ENCODE data around the gene YWHAQ. TPM values are rescaled to one million over a fixed set of nuclear protein-coding genes. Genes with fewer than 3 reads are reported as not detected.

Gene YWHAQ
- total RNA-seq, 2 experiments from 2014 or later, result 95.8 to 101 TPM

DNA sequence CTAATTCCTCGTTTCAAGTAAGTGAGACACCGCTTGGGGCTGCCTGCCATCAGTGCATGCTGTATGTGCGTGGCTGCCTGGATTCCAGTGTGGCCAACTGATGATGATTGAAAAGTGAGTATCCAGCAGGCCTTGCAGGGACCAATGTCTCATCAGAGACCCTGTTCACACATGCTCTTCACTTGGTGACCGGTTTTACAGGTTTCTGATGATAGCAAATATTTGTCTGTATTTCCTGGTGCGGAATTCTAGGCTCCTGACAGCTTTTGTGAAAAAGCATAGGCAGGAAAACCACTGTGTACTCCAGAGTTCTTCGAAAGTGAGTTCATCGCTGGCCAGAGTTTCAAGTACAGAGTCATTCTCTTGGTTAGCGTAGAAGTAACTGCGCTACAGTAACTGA lies 13.8 kb upstream of the YWHAQ start:
- Histone ChIP-seq H3K9me3 (ENCODE audit: control insufficient read depth in 1 of 2, insufficient read depth in 1 of 2, low read length in 2 of 2) (no peaks in the 10 kb centered on the region), H3K27ac (ENCODE audit: low read depth in 1 of 2, low read length in 2 of 2) (no peak overlapping the region), H3K4me1 (ENCODE audit: insufficient read depth, low read length) (peaks cover 15% of the 10 kb centered on the region), H3K36me3 (ENCODE audit: insufficient read depth, low read length) (no peaks in the 10 kb centered on the region), H3K27me3 (ENCODE audit: control insufficient read depth in 1 of 2, insufficient read depth in 2 of 2, low read length in 2 of 2) (no peaks in the 10 kb centered on the region), H3K4me3 (ENCODE audit: low read length) (no peak overlapping the region)
- ChIA-PET POLR2A (no interaction called here), CTCF (no interaction called here)
- ATAC-seq (ENCODE audit: poor library complexity) (no peak), DNase-seq (no peak)
- Mint-ChIP-seq H3K27me3 (no peaks in the 10 kb centered on the region), H3K4me3 (no peak overlapping the region), H3K36me3 (ENCODE audit: low read depth) (no peaks in the 10 kb centered on the region), H3K27ac (no peak overlapping the region), H3K9me3 (no peaks in the 10 kb centered on the region), H3K4me1 (ENCODE audit: low read depth) (peaks cover 6% of the 10 kb centered on the region)
- TF ChIP-seq, protein P1, sequence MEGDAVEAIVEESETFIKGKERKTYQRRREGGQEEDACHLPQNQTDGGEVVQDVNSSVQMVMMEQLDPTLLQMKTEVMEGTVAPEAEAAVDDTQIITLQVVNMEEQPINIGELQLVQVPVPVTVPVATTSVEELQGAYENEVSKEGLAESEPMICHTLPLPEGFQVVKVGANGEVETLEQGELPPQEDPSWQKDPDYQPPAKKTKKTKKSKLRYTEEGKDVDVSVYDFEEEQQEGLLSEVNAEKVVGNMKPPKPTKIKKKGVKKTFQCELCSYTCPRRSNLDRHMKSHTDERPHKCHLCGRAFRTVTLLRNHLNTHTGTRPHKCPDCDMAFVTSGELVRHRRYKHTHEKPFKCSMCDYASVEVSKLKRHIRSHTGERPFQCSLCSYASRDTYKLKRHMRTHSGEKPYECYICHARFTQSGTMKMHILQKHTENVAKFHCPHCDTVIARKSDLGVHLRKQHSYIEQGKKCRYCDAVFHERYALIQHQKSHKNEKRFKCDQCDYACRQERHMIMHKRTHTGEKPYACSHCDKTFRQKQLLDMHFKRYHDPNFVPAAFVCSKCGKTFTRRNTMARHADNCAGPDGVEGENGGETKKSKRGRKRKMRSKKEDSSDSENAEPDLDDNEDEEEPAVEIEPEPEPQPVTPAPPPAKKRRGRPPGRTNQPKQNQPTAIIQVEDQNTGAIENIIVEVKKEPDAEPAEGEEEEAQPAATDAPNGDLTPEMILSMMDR (IDR thresholded peaks at IDR 0.05), result no peak
- intact Hi-C loops (cut with DNase I, micrococcal nuclease), result loop anchor here in 1 of 2 experiments (5.0 kb wide), 1 partner anchor 48 kb away; no protein-coding TSS in a partner anchor

GRCh38 chr2:9644021-9644420 lies 13.2 kb upstream of the YWHAQ start:
- CTCF ChIA-PET, result no interaction called here
- no peaks in the 10 kb centered on the region for H3K9me3 ChIP-seq (ENCODE audit: control insufficient read depth in 1 of 2, insufficient read depth in 1 of 2, low read length in 2 of 2)
- H3K4me3 ChIP-seq (ENCODE audit: low read length), result no peak overlapping the region
- no peaks in the 10 kb centered on the region for H3K36me3 Mint-ChIP-seq (ENCODE audit: low read depth)
- TF ChIP-seq, protein P1 (IDR thresholded peaks at IDR 0.05), result no peak
- no peak overlapping the region for H3K4me3 Mint-ChIP-seq
- H3K4me1 ChIP-seq (ENCODE audit: insufficient read depth, low read length), result peaks cover 11% of the 10 kb centered on the region
- no peak overlapping the region for H3K27ac ChIP-seq (ENCODE audit: low read depth in 1 of 2, low read length in 2 of 2)
- no peaks in the 10 kb centered on the region for H3K9me3 Mint-ChIP-seq
- no peaks in the 10 kb centered on the region for H3K27me3 Mint-ChIP-seq
- DNase-seq, result no peak
- H3K27ac Mint-ChIP-seq, result no peak overlapping the region
- POLR2A ChIA-PET, result no interaction called here
- ATAC-seq (ENCODE audit: poor library complexity), result no peak
- no peaks in the 10 kb centered on the region for H3K27me3 ChIP-seq (ENCODE audit: control insufficient read depth in 1 of 2, insufficient read depth in 2 of 2, low read length in 2 of 2)
- intact Hi-C loops (cut with DNase I, micrococcal nuclease), result loop anchor here in 1 of 2 experiments (5.0 kb wide), 1 partner anchor 48 kb away; no protein-coding TSS in a partner anchor
- no peaks in the 10 kb centered on the region for H3K36me3 ChIP-seq (ENCODE audit: insufficient read depth, low read length)
- peaks cover 6% of the 10 kb centered on the region for H3K4me1 Mint-ChIP-seq (ENCODE audit: low read depth)

- H3K36me3 ChIP-seq (ENCODE audit: insufficient read depth, low read length), result no peaks in the 10 kb centered on the region
- H3K4me3 Mint-ChIP-seq, result peak overlapping the region; percentile 66
- peak; percentile 54 for ATAC-seq (ENCODE audit: poor library complexity)
- intact Hi-C loops (cut with DNase I, micrococcal nuclease), result loop anchor here in 1 of 2 experiments (5.0 kb wide), 1 partner anchor 51 kb away; no protein-coding TSS in a partner anchor
- H3K27me3 Mint-ChIP-seq, result no peaks in the 10 kb centered on the region
- H3K27ac ChIP-seq (ENCODE audit: low read depth in 1 of 2, low read length in 2 of 2), result no peak overlapping the region
- H3K9me3 Mint-ChIP-seq, result no peaks in the 10 kb centered on the region
- H3K4me1 Mint-ChIP-seq (ENCODE audit: low read depth), result peaks cover 6% of the 10 kb centered on the region
- TF ChIP-seq, protein P1 (IDR thresholded peaks at IDR 0.05), result no peak
- H3K36me3 Mint-ChIP-seq (ENCODE audit: low read depth), result no peaks in the 10 kb centered on the region
- no peaks in the 10 kb centered on the region for H3K9me3 ChIP-seq (ENCODE audit: control insufficient read depth in 1 of 2, insufficient read depth in 1 of 2, low read length in 2 of 2)
- H3K4me1 ChIP-seq (ENCODE audit: insufficient read depth, low read length), result peaks cover 7% of the 10 kb centered on the region
- peak overlapping the region; percentile 34 for H3K4me3 ChIP-seq (ENCODE audit: low read length)
- no peaks in the 10 kb centered on the region for H3K27me3 ChIP-seq (ENCODE audit: control insufficient read depth in 1 of 2, insufficient read depth in 2 of 2, low read length in 2 of 2)
- ChIA-PET CTCF (no interaction called here), POLR2A (interaction anchor here (1.0 kb wide), 1 partner anchor 11 kb away, joined by 5 read pairs; the partner anchor contains the start of gene YWHAQ)
- H3K27ac Mint-ChIP-seq, result no peak overlapping the region
- DNase-seq, result peak in 3 of 14 experiments; percentile 32 to 52 (median 38)
These were observed 10.8 kb upstream of the YWHAQ start for GRCh38 chr2:9641641-9642040.
